ENCODE results near the gene TEX19.

The TEX19 gene

GRCh38 chr17:82332669-82333278 lies 26.3 kb upstream of the TEX19 start:
- peak overlapping the region in 1 of 2 experiments; percentile 17 for H2BK12ac ChIP-seq (ENCODE audit: low read length in 2 of 2)

GRCh38 chr17:82333279-82334171 lies 25.5 kb upstream of the TEX19 start, which contains the start of gene SECTM1:
Gene SECTM1 (minus strand): TSS chr17:82333766. CDS start chr17:82327240, 6,526 bp downstream.
- peak within 1 kb of the TSS; percentile 87 for H4K91ac ChIP-seq (ENCODE audit: low read length)

More at GRCh38 chr17:82332669-82333278, 26.3 kb upstream of the TEX19 start:
- Histone ChIP-seq H3K14ac (ENCODE audit: low read length in 2 of 2) (peak overlapping the region in 1 of 2 experiments; percentile 87), H3K9me3 (ENCODE audit: control insufficient read depth, low read length) (no peaks in the 10 kb centered on the region), H3K27me3 (ENCODE audit: control insufficient read depth in 1 of 2, insufficient read depth in 1 of 2, low read length in 2 of 2) (no peaks in the 10 kb centered on the region), H2AK5ac (ENCODE audit: low read length, severe bottlenecking) (no peak overlapping the region), H2BK120ac (ENCODE audit: low read depth, low read length) (no peak overlapping the region), H2BK5ac (ENCODE audit: low read depth, low read length, poor library complexity, severe bottlenecking) (no peak overlapping the region), H3K18ac (ENCODE audit: low read depth in 1 of 2, low read length in 2 of 2) (peak overlapping the region in 1 of 2 experiments; percentile 93), H3K4me3 (ENCODE audit: insufficient read depth in 1 of 2, low read depth in 1 of 2, low read length in 2 of 2) (peak overlapping the region; percentile 53 to 88), H3K4me1 (ENCODE audit: control insufficient read depth, insufficient read depth, low read depth, low read length) (peaks cover 66% of the 10 kb centered on the region), H3K36me3 (ENCODE audit: control insufficient read depth in 1 of 2, insufficient read depth in 2 of 2, low read depth in 1 of 2, low read length in 2 of 2) (peaks cover 3 to 5% of the 10 kb centered on the region in 2 experiments), H3K4ac (ENCODE audit: low read depth in 1 of 2, low read length in 2 of 2) (peak overlapping the region; percentile 1 to 20), H3K23ac (ENCODE audit: low read length in 2 of 2) (no peak overlapping the region), H3K4me2 (ENCODE audit: low read length, poor library complexity, severe bottlenecking) (peak overlapping the region; percentile 95), H2BK15ac (ENCODE audit: low read depth, poor library complexity, severe bottlenecking) (peak overlapping the region; percentile 91), H4K91ac (ENCODE audit: low read length) (peak overlapping the region; percentile 78), H2AFZ (ENCODE audit: low read depth, low read length) (peak overlapping the region; percentile 82), H4K8ac (ENCODE audit: low read length) (peak overlapping the region; percentile 52), H3K79me1 (replicated peaks; ENCODE audit: low read length, poor library complexity, severe bottlenecking) (no peaks in the 10 kb centered on the region), H3K27ac (ENCODE audit: low read length, poor library complexity, severe bottlenecking) (no peak overlapping the region), H3K9ac (ENCODE audit: low read length) (peak overlapping the region; percentile 83)
- WGBS, result 40% methylated on average over 32 of the region's 32 CpGs
- peak; percentile 55 for DNase-seq

GRCh38 chr17:82334204-82334621 lies 24.8 kb upstream of the TEX19 start:
- Histone ChIP-seq H2BK5ac (ENCODE audit: low read depth, low read length, poor library complexity, severe bottlenecking) (no peak overlapping the region), H3K9me3 (ENCODE audit: control insufficient read depth, low read length) (no peaks in the 10 kb centered on the region), H3K79me1 (replicated peaks; ENCODE audit: low read length, poor library complexity, severe bottlenecking) (no peaks in the 10 kb centered on the region), H3K4me2 (ENCODE audit: low read length, poor library complexity, severe bottlenecking) (peak overlapping the region; percentile 7), H3K36me3 (ENCODE audit: control insufficient read depth in 1 of 2, insufficient read depth in 2 of 2, low read depth in 1 of 2, low read length in 2 of 2) (peaks cover 0 to 3% of the 10 kb centered on the region in 2 experiments), H2AK5ac (ENCODE audit: low read length, severe bottlenecking) (no peak overlapping the region), H3K9ac (ENCODE audit: low read length) (peak overlapping the region; percentile 73), H4K91ac (ENCODE audit: low read length) (peak overlapping the region; percentile 87), H3K4me1 (ENCODE audit: control insufficient read depth, insufficient read depth, low read depth, low read length) (peaks cover 59% of the 10 kb centered on the region), H2BK120ac (ENCODE audit: low read depth, low read length) (peak overlapping the region; percentile 57), H4K8ac (ENCODE audit: low read length) (peak overlapping the region; percentile 56), H3K18ac (ENCODE audit: low read depth in 1 of 2, low read length in 2 of 2) (peak overlapping the region in 1 of 2 experiments; percentile 35), H2BK15ac (ENCODE audit: low read depth, poor library complexity, severe bottlenecking) (peak overlapping the region; percentile 74), H3K27me3 (ENCODE audit: control insufficient read depth in 1 of 2, insufficient read depth in 1 of 2, low read length in 2 of 2) (no peaks in the 10 kb centered on the region), H3K4ac (ENCODE audit: low read depth in 1 of 2, low read length in 2 of 2) (peak overlapping the region in 1 of 2 experiments; percentile 47), H2AFZ (ENCODE audit: low read depth, low read length) (no peak overlapping the region), H3K4me3 (ENCODE audit: insufficient read depth in 1 of 2, low read depth in 1 of 2, low read length in 2 of 2) (peak overlapping the region in 1 of 2 experiments; percentile 88), H3K14ac (ENCODE audit: low read length in 2 of 2) (peak overlapping the region in 1 of 2 experiments; percentile 57), H3K27ac (ENCODE audit: low read length, poor library complexity, severe bottlenecking) (no peak overlapping the region), H3K23ac (ENCODE audit: low read length in 2 of 2) (peak overlapping the region in 1 of 2 experiments; percentile 18), H2BK12ac (ENCODE audit: low read length in 2 of 2) (peak overlapping the region in 1 of 2 experiments; percentile 74)
- WGBS, result 81% methylated on average over 25 of the region's 25 CpGs
- DNase-seq, result no peak

More at GRCh38 chr17:82333279-82334171, 25.5 kb upstream of the TEX19 start, which contains the start of gene SECTM1:
- Histone ChIP-seq H3K79me1 (replicated peaks; ENCODE audit: low read length, poor library complexity, severe bottlenecking) (no peaks in the 10 kb centered on the region), H2AFZ (ENCODE audit: low read depth, low read length) (peak within 1 kb of the TSS; percentile 82), H3K4me3 (ENCODE audit: insufficient read depth in 1 of 2, low read depth in 1 of 2, low read length in 2 of 2) (peak within 1 kb of the TSS; percentile 53 to 88), H3K36me3 (ENCODE audit: control insufficient read depth in 1 of 2, insufficient read depth in 2 of 2, low read depth in 1 of 2, low read length in 2 of 2) (peaks cover 1 to 3% of the 10 kb centered on the region in 2 experiments), H3K9me3 (ENCODE audit: control insufficient read depth, low read length) (no peaks in the 10 kb centered on the region), H3K18ac (ENCODE audit: low read depth in 1 of 2, low read length in 2 of 2) (peak within 1 kb of the TSS; percentile 80 to 93), H3K4me1 (ENCODE audit: control insufficient read depth, insufficient read depth, low read depth, low read length) (peaks cover 61% of the 10 kb centered on the region), H2AK5ac (ENCODE audit: low read length, severe bottlenecking) (no peak within 1 kb of the TSS), H2BK5ac (ENCODE audit: low read depth, low read length, poor library complexity, severe bottlenecking) (no peak within 1 kb of the TSS), H3K4me2 (ENCODE audit: low read length, poor library complexity, severe bottlenecking) (peak within 1 kb of the TSS; percentile 95), H3K27me3 (ENCODE audit: control insufficient read depth in 1 of 2, insufficient read depth in 1 of 2, low read length in 2 of 2) (no peaks in the 10 kb centered on the region), H2BK15ac (ENCODE audit: low read depth, poor library complexity, severe bottlenecking) (peak within 1 kb of the TSS; percentile 91), H3K4ac (ENCODE audit: low read depth in 1 of 2, low read length in 2 of 2) (peak within 1 kb of the TSS; percentile 47 to 95), H3K27ac (ENCODE audit: low read length, poor library complexity, severe bottlenecking) (no peak within 1 kb of the TSS), H2BK120ac (ENCODE audit: low read depth, low read length) (peak within 1 kb of the TSS; percentile 57), H3K9ac (ENCODE audit: low read length) (peak within 1 kb of the TSS; percentile 83), H4K8ac (ENCODE audit: low read length) (peak within 1 kb of the TSS; percentile 89), H3K23ac (ENCODE audit: low read length in 2 of 2) (peak within 1 kb of the TSS in 1 of 2 experiments; percentile 91), H3K14ac (ENCODE audit: low read length in 2 of 2) (peak within 1 kb of the TSS in 1 of 2 experiments; percentile 87), H2BK12ac (ENCODE audit: low read length in 2 of 2) (peak within 1 kb of the TSS in 1 of 2 experiments; percentile 74)
- 4% methylated on average over 81 of the region's 90 CpGs for WGBS
- DNase-seq, result peak; percentile 71
